HCT116 (cell line): ENCODE measurements around the gene WBP1. TPM values are rescaled to one million over a fixed set of nuclear protein-coding genes. Genes with fewer than 3 reads are reported as not detected.

Experiments
- ATAC-seq: fragments of 200-7000 bp; cut with Tn5 transposase; 2 replicates; pipeline ENCODE4 v1.9.1; 2020; ENCODE audit warnings: mild to moderate bottlenecking, moderate library complexity
- BruUV-seq: library from RNA; stranded (reverse); fragments of 400-500 nt; replicated peaks from 2 replicates; lab custom pipeline; 2021; lab: Mats Ljungman, UMichigan
- CTCF ChIA-PET: fragments of 300-600 bp; sonication (Branson Sonifier 250); formaldehyde crosslinking; loops from one replicate; lab custom pipeline; 2021; ENCODE audit warnings: antibody characterized with exemption; lab: Charles Lee
- POLR2A ChIA-PET: fragments of 300-600, 350-600 bp; sonication (Branson Sonifier 250); formaldehyde crosslinking; loops from one replicate; lab custom pipeline; 2021; ENCODE audit warnings: antibody characterized with exemption; lab: Charles Lee
- RAD21 ChIA-PET, 2 experiments: fragments of 300-600 bp; sonication (Branson Sonifier 250); formaldehyde crosslinking; loops; one replicate each; lab custom pipeline; 2023; ENCODE audit warnings: low total read pairs in 2 of 2; ENCODE audit not compliant: uncharacterized antibody in 2 of 2, unreplicated experiment in 2 of 2, low non-redundant PET in 1 of 2; lab: Charles Lee
- DNase-seq: peaks from one replicate; pipeline ENCODE4 v3.0.0-alpha.2; 2010; ENCODE audit warnings: low read depth, low spot score
- H2AFZ ChIP-seq: fragments of 200-600 bp; shearing (Covaris generic), sonication (generic); 2 replicates; pipeline ENCODE4 v1.6.1; 2017; ENCODE audit warnings: low read depth, mixed run types, mixed read lengths, antibody characterized with exemption, low read length; ENCODE audit not compliant: poor library complexity, severe bottlenecking
- H3K27ac ChIP-seq: 2 replicates; pipeline ENCODE4 v1.5.1; 2012; ENCODE audit warnings: low read depth, low read length
- H3K27me3 ChIP-seq: fragments of 200-600 bp; sonication (generic); 2 replicates; pipeline ENCODE4 v1.6.1; 2016; ENCODE audit warnings: mixed run types, low read length, mixed read lengths; ENCODE audit not compliant: insufficient read depth
- H3K36me3 ChIP-seq, 2 experiments: fragments of 200-500 bp in 1 of 2; fragments of 200-600 bp in 1 of 2; sonication (Bioruptor generic) in 1 of 2; sonication (generic) in 1 of 2; 2 replicates each; pipeline versions ENCODE4 v1.5.1 to v1.6.1; 2014 to 2016; ENCODE audit warnings: low read length in 2 of 2, inconsistent platforms in 1 of 2, mixed read lengths in 1 of 2, mixed run types in 1 of 2; ENCODE audit not compliant: insufficient read depth in 2 of 2, control insufficient read depth in 1 of 2
- H3K4me1 ChIP-seq, 2 experiments: fragments of 200-600 bp in 1 of 2; sonication (generic) in 1 of 2; 2 replicates each; pipeline versions ENCODE4 v1.5.1 to v1.6.1; 2012 to 2017; ENCODE audit warnings: low read length in 2 of 2, inconsistent platforms in 1 of 2, mild to moderate bottlenecking in 1 of 2, mixed read lengths in 1 of 2, mixed run types in 1 of 2, moderate library complexity in 1 of 2; ENCODE audit not compliant: insufficient read depth in 2 of 2, control insufficient read depth in 1 of 2
- H3K4me2 ChIP-seq: fragments of 200-600 bp; sonication (generic); 2 replicates; pipeline ENCODE4 v1.6.1; 2017; ENCODE audit warnings: mixed run types, low read length, mixed read lengths
- H3K4me3 ChIP-seq, 2 experiments: fragments of 200-600 bp in 1 of 2; sonication (generic) in 1 of 2; replicated peaks in 1 of 2; 2 replicates each; pipeline ENCODE4 v1.5.1; 2011 to 2016; ENCODE audit warnings: low read length in 2 of 2, control low read depth in 1 of 2, low read depth in 1 of 2, mild to moderate bottlenecking in 1 of 2, mixed read lengths in 1 of 2, mixed run types in 1 of 2
- H3K79me2 ChIP-seq: fragments of 200-600 bp; sonication (generic); 2 replicates; pipeline ENCODE4 v1.6.1; 2017; ENCODE audit warnings: mild to moderate bottlenecking, mixed run types, low read length, moderate library complexity, mixed read lengths; ENCODE audit not compliant: insufficient read depth
- H3K9ac ChIP-seq: fragments of 200-600 bp; sonication (generic); 2 replicates; pipeline ENCODE4 v1.6.1; 2016; ENCODE audit warnings: low read length, mixed read lengths
- H3K9me2 ChIP-seq: fragments of 200-600 bp; sonication (generic), shearing (Covaris generic); 2 replicates; pipeline ENCODE4 v1.6.1; 2017; ENCODE audit warnings: mixed run types, mild to moderate bottlenecking, moderate library complexity; ENCODE audit not compliant: insufficient read depth
- H3K9me3 ChIP-seq, 2 experiments: fragments of 200-500 bp in 1 of 2; fragments of 200-600 bp in 1 of 2; sonication (Bioruptor generic) in 1 of 2; sonication (generic) in 1 of 2; 2 replicates each; pipeline ENCODE4 v1.6.1; 2014 to 2017; ENCODE audit warnings: low read length in 2 of 2, mixed read lengths in 2 of 2, inconsistent platforms in 1 of 2, low read depth in 1 of 2, mild to moderate bottlenecking in 1 of 2, mixed run types in 1 of 2, moderate library complexity in 1 of 2; ENCODE audit not compliant: control insufficient read depth in 1 of 2, insufficient read depth in 1 of 2
- H4K20me1 ChIP-seq: fragments of 200-600 bp; sonication (generic), shearing (Covaris generic); 2 replicates; pipeline ENCODE4 v1.6.1; 2017; ENCODE audit warnings: mixed run types, mild to moderate bottlenecking, moderate library complexity; ENCODE audit not compliant: insufficient read depth
- ELF1 ChIP-seq: IDR thresholded peaks from 2 replicates; pipeline ENCODE4 v1.6.1; 2012; ENCODE audit warnings: low read depth, borderline replicate concordance
- POLR2A ChIP-seq: IDR thresholded peaks from 2 replicates; pipeline ENCODE4 v1.7.0; 2011; ENCODE audit warnings: borderline replicate concordance; ENCODE audit not compliant: insufficient read depth, insufficient read length; ENCODE audit errors: extremely low read depth
- POLR2AphosphoS5 ChIP-seq: IDR thresholded peaks from 2 replicates; pipeline ENCODE4 v1.6.1; 2011; ENCODE audit warnings: mild to moderate bottlenecking, low read depth, low read length, moderate library complexity
- RAD21 ChIP-seq: IDR thresholded peaks from 2 replicates; pipeline ENCODE4 v1.6.1; 2012; ENCODE audit warnings: low read depth, mild to moderate bottlenecking
- TCF7L2 ChIP-seq: IDR thresholded peaks from 2 replicates; pipeline ENCODE4 v1.7.0; 2011; ENCODE audit warnings: borderline replicate concordance, inconsistent platforms; ENCODE audit not compliant: insufficient read depth, insufficient read length; ENCODE audit errors: extremely low read depth
- YY1 ChIP-seq: IDR thresholded peaks from 2 replicates; pipeline ENCODE4 v1.6.1; 2011; ENCODE audit warnings: low read length, low read depth, moderate library complexity, mild to moderate bottlenecking; ENCODE audit not compliant: insufficient replicate concordance; ENCODE audit errors: extremely low read depth
- ZBTB33 ChIP-seq: IDR thresholded peaks from 2 replicates; pipeline ENCODE4 v1.6.1; 2011; ENCODE audit warnings: mild to moderate bottlenecking, low read length, moderate library complexity; ENCODE audit not compliant: insufficient replicate concordance; ENCODE audit errors: extremely low read depth
- intact Hi-C: fragments of 100-400 bp; cut with micrococcal nuclease; formaldehyde crosslinking; loops from 2 replicates; pipeline ENCODE4 v1.10.0; 2022
- total RNA-seq: library from RNA; stranded (reverse); gene quantifications from one replicate; pipeline ENCODE4 v1.2.1, GENCODE V29; 2021; ENCODE audit not compliant: unreplicated experiment

Gene WBP1
- total RNA-seq, 1 experiment from 2014 or later = 64.7 TPM

- Histone ChIP-seq H3K36me3 (peaks cover 0 to 2% of the 10 kb centered on the region in 2 experiments; a peak in 1 of 4 replicates), H3K27me3 (no peaks in the 10 kb centered on the region), H3K9me2 (no peaks in the 10 kb centered on the region), H3K4me2 (peak within 1 kb of the TSS; percentile 74), H3K9me3 (no peaks in the 10 kb centered on the region), H4K20me1 (no peaks in the 10 kb centered on the region), H3K27ac (peak within 1 kb of the TSS; percentile 27), H3K79me2 (peaks cover 11% of the 10 kb centered on the region; the same call in 1 of the 2 replicates), H3K4me1 (peaks cover 12 to 50% of the 10 kb centered on the region in 2 experiments), H3K4me3 (peak within 1 kb of the TSS; percentile 81 to 84), H2AFZ (peak within 1 kb of the TSS; percentile 95)
- DNase-seq (peak; percentile 98), ATAC-seq (peak; percentile 50)
- BruUV-seq = TSS peak; percentile 37
- ChIA-PET RAD21 (no interaction called here), CTCF (interaction anchor here (0.9 to 1.3 kb wide), 2 partner anchors 29 to 78 kb away, joined by 4 to 10 read pairs; partner anchors contain the start of genes CCDC142 and TTC31), POLR2A (interaction anchor here (0.7 to 2.1 kb wide), 7 partner anchors 10 to 63 kb away, joined by 3 to 10 read pairs (median 5); partner anchors contain the start of genes MOGS, PCGF1 and RTKN)
- intact Hi-C loops = loop anchor here (1.0 to 10.0 kb wide), 4 partner anchors 15 to 1220 kb away; partner anchors contain the start of genes AUP1, CCDC142, CCT7 and HTRA2
- no peak for TF ChIP-seq RAD21
- no peak for TF ChIP-seq ELF1
- TF ChIP-seq POLR2A = peak; percentile 83
- peak; percentile 99 for TF ChIP-seq YY1
- TF ChIP-seq POLR2AphosphoS5 = peak; percentile 79
- TF ChIP-seq TCF7L2 = peak; percentile 36
- TF ChIP-seq ZBTB33 = peak; percentile 78
- TF ChIP-seq, all 23 proteins: peak for 5
- peak within 1 kb of the TSS; percentile 72 for H3K9ac ChIP-seq
Observed at GRCh38 chr2:74454654-74455511, 3.4 kb upstream of the WBP1 start, which contains the start of gene INO80B. INO80B (plus strand) TSS chr2:74455087; CDS start chr2:74455117, 30 bp downstream.
